LNCaP clone FGC (cell line): ENCODE results near the gene LRRC10.
A peak's percentile ranks its signal among the peaks of the same experiment; 100 is the strongest.

Experiments
- DNase-seq: peaks from one replicate; pipeline ENCODE4 v3.0.0-alpha.2; 2011; ENCODE audit warnings: low read depth
- H3K4me3 ChIP-seq: 2 replicates; pipeline ENCODE4 v1.5.1; 2011; ENCODE audit warnings: mild to moderate bottlenecking, low read depth, low read length, control low read depth
- CTCF ChIP-seq: IDR thresholded peaks from 2 replicates; pipeline ENCODE4 v1.5.1; 2012; ENCODE audit warnings: mild to moderate bottlenecking; ENCODE audit not compliant: control insufficient read depth, insufficient read depth; ENCODE audit errors: extremely low read depth

Gene LRRC10

GRCh38 chr12:69585189-69586062, 25.3 kb downstream of the LRRC10 start, which contains the start of gene CCT2:
TSS of gene CCT2 (plus strand) at chr12:69585459. CDS start at chr12:69585522, 63 bp downstream.
- peak within 1 kb of the TSS; percentile 97 for H3K4me3 ChIP-seq
- TF ChIP-seq CTCF = peak; percentile 34
- peak; percentile 82 for DNase-seq

GRCh38 chr12:69583203-69583602, 27.5 kb downstream of the LRRC10 start:
- no peak for TF ChIP-seq CTCF
- no peak for DNase-seq
- H3K4me3 ChIP-seq = no peak overlapping the region

GRCh38 chr12:69580074-69580473, 30.6 kb downstream of the LRRC10 start:
- no peak for DNase-seq
- no peak overlapping the region for H3K4me3 ChIP-seq
- no peak for TF ChIP-seq CTCF

- no peak for TF ChIP-seq CTCF
- no peak for DNase-seq
- no peak overlapping the region for H3K4me3 ChIP-seq
These were observed 31.7 kb downstream of the LRRC10 start for GRCh38 chr12:69579029-69579428.

- TF ChIP-seq CTCF = no peak
- no peak for DNase-seq
These were observed 32.4 kb downstream of the LRRC10 start for GRCh38 chr12:69578283-69578682.

GRCh38 chr12:69575346-69575745, 35.4 kb downstream of the LRRC10 start:
- no peak for DNase-seq
- TF ChIP-seq CTCF = no peak
- H3K4me3 ChIP-seq = no peak overlapping the region

More at GRCh38 chr12:69578283-69578682, 32.4 kb downstream of the LRRC10 start:
- no peak overlapping the region for H3K4me3 ChIP-seq
